Cardiac muscle cell (in vitro differentiated cells and primary cell): Measurements from ENCODE around the gene DCHS2. TPM values are rescaled to one million over a fixed set of nuclear protein-coding genes. Genes with fewer than 3 reads are reported as not detected.

Source experiments
- DNase-seq, 2 donors: peaks; one replicate each; pipeline versions ENCODE4 v3.0.0 to v3.0.0-alpha.2; 2010 to 2017; ENCODE audit warnings: low read depth in 1 of 2, low spot score in 1 of 2
- H3K27ac ChIP-seq: fragments of 200-600 bp; sonication (generic); 2 replicates; pipeline ENCODE4 v1.5.1; 2016
- H3K27me3 ChIP-seq: fragments of 200-600 bp; sonication (generic); 2 replicates; pipeline ENCODE4 v1.6.0; 2016; ENCODE audit warnings: control low read depth
- H3K36me3 ChIP-seq: fragments of 200-600 bp; sonication (generic); 2 replicates; pipeline ENCODE4 v1.5.1; 2016; ENCODE audit warnings: control low read depth
- H3K4me1 ChIP-seq: fragments of 200-600 bp; sonication (generic); 2 replicates; pipeline ENCODE4 v1.8.1; 2017; ENCODE audit warnings: low read depth, mild to moderate bottlenecking, mixed run types
- H3K4me3 ChIP-seq: fragments of 200-600 bp; sonication (generic); 2 replicates; pipeline ENCODE4 v1.5.1; 2016; ENCODE audit warnings: mild to moderate bottlenecking
- H3K9me3 ChIP-seq: fragments of 200-600 bp; sonication (generic); 2 replicates; pipeline ENCODE4 v1.5.1; 2017; ENCODE audit warnings: low read depth, mild to moderate bottlenecking, control low read depth
- CTCF ChIP-seq: IDR thresholded peaks from 2 replicates; pipeline ENCODE4 v1.5.1; 2012; ENCODE audit warnings: low read depth, mild to moderate bottlenecking, low read length
- polyA plus RNA-seq: library from polyadenylated mRNA; unstranded; fragments of >200 nt; fragmentation: Nextera tagmentation; extraction: Ambion mirVana; gene quantifications from 2 replicates; pipeline ENCODE4 v1.2.1, GENCODE V29; 2016
- total RNA-seq: library from RNA; depleted of rRNA; stranded (reverse); fragments of >200 nt; gene quantifications from 2 replicates; pipeline ENCODE4 v1.2.3, GENCODE V29; 2016

DCHS2 gene
- total and polyA plus RNA-seq, 2 experiments from 2014 or later, result 0.09 TPM; not detected in 1

- TF ChIP-seq CTCF, result no peak
- no peaks in the 10 kb centered on the region for H3K27me3 ChIP-seq
- no peaks in the 10 kb centered on the region for H3K4me1 ChIP-seq
- no peak overlapping the region for H3K27ac ChIP-seq
- no peak for DNase-seq
- H3K36me3 ChIP-seq, result no peaks in the 10 kb centered on the region
- H3K9me3 ChIP-seq, result no peaks in the 10 kb centered on the region
- H3K4me3 ChIP-seq, result no peak overlapping the region
Observed at GRCh38 chr4:154376486-154376885, 115.1 kb downstream of the DCHS2 start.

- Histone ChIP-seq H3K27ac (no peak overlapping the region), H3K4me1 (no peaks in the 10 kb centered on the region), H3K4me3 (no peak overlapping the region), H3K36me3 (no peaks in the 10 kb centered on the region), H3K9me3 (no peaks in the 10 kb centered on the region), H3K27me3 (no peaks in the 10 kb centered on the region)
- TF ChIP-seq CTCF, result no peak
- DNase-seq, result no peak
Observed at GRCh38 chr4:154368060-154368459, 123.5 kb downstream of the DCHS2 start.

DNA sequence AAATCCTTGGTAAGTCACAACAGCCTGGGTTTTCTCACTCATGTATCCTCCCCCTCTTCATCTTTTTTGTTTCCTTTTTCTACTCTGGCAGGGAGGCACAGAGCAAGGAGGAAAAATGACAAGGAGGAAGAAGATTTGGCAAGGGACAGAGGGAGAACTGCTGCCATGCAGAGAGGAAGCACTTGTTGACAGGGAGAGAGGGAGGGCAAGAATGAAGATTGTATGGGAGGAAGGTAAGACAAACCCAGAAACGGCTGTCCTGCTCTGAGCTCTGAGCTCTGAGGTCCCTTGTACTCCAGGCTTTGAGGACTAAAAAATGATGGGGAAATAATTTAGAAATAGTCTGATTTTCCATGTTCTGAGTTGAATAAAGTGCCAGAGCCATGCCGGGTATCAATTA lies 123.9 kb downstream of the DCHS2 start:
- Histone ChIP-seq H3K4me3 (no peak overlapping the region), H3K9me3 (no peaks in the 10 kb centered on the region), H3K4me1 (no peaks in the 10 kb centered on the region), H3K27me3 (no peaks in the 10 kb centered on the region), H3K27ac (no peak overlapping the region), H3K36me3 (no peaks in the 10 kb centered on the region)
- DNase-seq, result no peak
- TF ChIP-seq CTCF, result no peak

- Histone ChIP-seq H3K9me3 (no peaks in the 10 kb centered on the region), H3K4me3 (no peak overlapping the region), H3K36me3 (no peaks in the 10 kb centered on the region), H3K27me3 (no peaks in the 10 kb centered on the region), H3K4me1 (no peaks in the 10 kb centered on the region), H3K27ac (no peak overlapping the region)
- DNase-seq, result no peak
- TF ChIP-seq CTCF, result no peak
Observed at GRCh38 chr4:154366956-154367355, 124.6 kb downstream of the DCHS2 start.

GRCh38 chr4:154364066-154364845 lies 127.3 kb downstream of the DCHS2 start:
- no peak overlapping the region for H3K27ac ChIP-seq
- no peaks in the 10 kb centered on the region for H3K36me3 ChIP-seq
- H3K4me3 ChIP-seq, result no peak overlapping the region
- TF ChIP-seq CTCF, result no peak
- no peaks in the 10 kb centered on the region for H3K4me1 ChIP-seq
- no peaks in the 10 kb centered on the region for H3K9me3 ChIP-seq
- H3K27me3 ChIP-seq, result no peaks in the 10 kb centered on the region
- no peak for DNase-seq
